Endothelial cell of umbilical vein (primary cell): Measurements from ENCODE around the gene AXDND1. TPM values are rescaled to one million over a fixed set of nuclear protein-coding genes. Genes with fewer than 3 reads are reported as not detected.

ENCODE experiments used
- BruUV-seq: library from RNA; stranded (reverse); fragments of 400-500 nt; replicated peaks from 2 replicates; lab custom pipeline; 2021; lab: Mats Ljungman, UMichigan
- CTCF ChIA-PET: fragments of 300-600, 350-600 bp; sonication (Branson Sonifier 250); formaldehyde crosslinking; loops from one replicate; lab custom pipeline; 2021; ENCODE audit warnings: antibody characterized with exemption, inconsistent platforms; lab: Charles Lee
- POLR2A ChIA-PET: fragments of 300-600, 350-600 bp; sonication (Branson Sonifier 250); formaldehyde crosslinking; loops from one replicate; lab custom pipeline; 2021; ENCODE audit warnings: antibody characterized with exemption, inconsistent platforms; lab: Charles Lee
- DNase-seq: peaks from one replicate; pipeline ENCODE4 v3.0.0-alpha.2; 2011; ENCODE audit warnings: low read depth, low spot score
- FAIRE-seq: peaks from 2 replicates; lab custom pipeline; 2011; peaks lifted over from hg19 to GRCh38; lab: Jason Lieb, UNC
- H2AFZ ChIP-seq: 2 replicates; pipeline ENCODE4 v1.6.0; 2012; ENCODE audit warnings: low read depth, low read length, control low read depth, inconsistent platforms
- H3K27ac ChIP-seq: 2 replicates; pipeline ENCODE4 v1.5.1; 2011; ENCODE audit warnings: low read depth, mild to moderate bottlenecking, control low read depth, low read length, moderate library complexity; ENCODE audit not compliant: insufficient read depth
- H3K27me3 ChIP-seq, 2 experiments: 2 replicates each; pipeline versions ENCODE4 v1.6.0 to v1.6.1; 2011; ENCODE audit warnings: low read length in 2 of 2, mixed read lengths in 1 of 2; ENCODE audit not compliant: control insufficient read depth in 2 of 2, insufficient read depth in 2 of 2
- H3K36me3 ChIP-seq, 2 experiments: 2 replicates in 1 of 2; 3 replicates in 1 of 2; pipeline ENCODE4 v1.5.1; 2011; ENCODE audit warnings: low read length in 2 of 2, mild to moderate bottlenecking in 1 of 2, moderate library complexity in 1 of 2; ENCODE audit not compliant: control insufficient read depth in 2 of 2, insufficient read depth in 2 of 2; ENCODE audit errors: extremely low read depth in 1 of 2
- H3K4me1 ChIP-seq: 3 replicates; pipeline ENCODE4 v1.5.1; 2011; ENCODE audit warnings: mild to moderate bottlenecking, low read length; ENCODE audit not compliant: control insufficient read depth, insufficient read depth; ENCODE audit errors: extremely low read depth
- H3K4me2 ChIP-seq: 2 replicates; pipeline ENCODE4 v1.6.1; 2011; ENCODE audit warnings: low read length, control low read depth, mixed read lengths; ENCODE audit not compliant: insufficient read depth
- H3K4me3 ChIP-seq, 3 experiments: fragments of 200-600 bp in 1 of 3; sonication (generic), shearing (Covaris generic) in 1 of 3; replicated peaks in 1 of 3; 2 replicates each; pipeline ENCODE4 v1.5.1; 2011 to 2016; ENCODE audit warnings: control low read depth in 3 of 3, low read length in 3 of 3, mild to moderate bottlenecking in 2 of 3, inconsistent platforms in 1 of 3, low read depth in 1 of 3, moderate library complexity in 1 of 3; ENCODE audit not compliant: insufficient read depth in 1 of 3
- H3K79me2 ChIP-seq: 2 replicates; pipeline ENCODE4 v1.6.0; 2012; ENCODE audit warnings: low read length, inconsistent platforms; ENCODE audit not compliant: control insufficient read depth, insufficient read depth
- H3K9ac ChIP-seq: replicated peaks from 2 replicates; pipeline ENCODE3; 2011; ENCODE audit warnings: low read length, control low read depth; ENCODE audit not compliant: insufficient read depth; ENCODE audit errors: extremely low read depth
- H3K9me1 ChIP-seq: replicated peaks from 3 replicates; pipeline ENCODE4 v1.6.0; 2011; ENCODE audit warnings: mild to moderate bottlenecking, low read length; ENCODE audit not compliant: control insufficient read depth, insufficient read depth; ENCODE audit errors: extremely low read depth
- H3K9me3 ChIP-seq: replicated peaks from 2 replicates; pipeline ENCODE4 v1.5.1; 2012; ENCODE audit warnings: low read length, inconsistent platforms; ENCODE audit not compliant: control insufficient read depth, insufficient read depth
- H4K20me1 ChIP-seq: replicated peaks from 2 replicates; pipeline ENCODE3; 2011; ENCODE audit warnings: mild to moderate bottlenecking, low read length; ENCODE audit not compliant: control insufficient read depth, insufficient read depth; ENCODE audit errors: extremely low read depth
- EZH2 ChIP-seq: IDR thresholded peaks from 2 replicates; pipeline ENCODE4 v1.6.1; 2012; ENCODE audit warnings: borderline replicate concordance, low read depth, mild to moderate bottlenecking, moderate library complexity, low read length, inconsistent platforms; ENCODE audit not compliant: severe bottlenecking
- FOS ChIP-seq: IDR thresholded peaks from 2 replicates; pipeline ENCODE4 v1.6.1; 2011; ENCODE audit warnings: mild to moderate bottlenecking, low read length, moderate library complexity, borderline replicate concordance; ENCODE audit not compliant: insufficient read depth
- GATA2 ChIP-seq: IDR thresholded peaks from 2 replicates; pipeline ENCODE4 v1.7.0; 2011; ENCODE audit warnings: low read depth, mild to moderate bottlenecking, moderate library complexity, mixed read lengths, low read length; ENCODE audit not compliant: insufficient read length, insufficient read depth
- JUN ChIP-seq: IDR thresholded peaks from 2 replicates; pipeline ENCODE4 v1.6.1; 2011; ENCODE audit warnings: borderline replicate concordance, low read depth; ENCODE audit not compliant: insufficient read length, insufficient read depth
- MYC ChIP-seq: IDR thresholded peaks from one replicate; pipeline ENCODE4 v1.6.1; 2011; ENCODE audit warnings: mild to moderate bottlenecking, low read depth, low read length
- POLR2A ChIP-seq: IDR thresholded peaks from 2 replicates; pipeline ENCODE4 v1.6.1; 2012; ENCODE audit warnings: low read depth, mild to moderate bottlenecking, control low read depth, low read length
- POLR2AphosphoS5 ChIP-seq: IDR thresholded peaks from 2 replicates; pipeline ENCODE4 v1.6.1; 2012; ENCODE audit warnings: low read depth, mild to moderate bottlenecking, control low read depth, low read length, moderate library complexity; ENCODE audit not compliant: insufficient read depth
- dilution Hi-C: fragments of 300-500 bp; cut with MboI; formaldehyde crosslinking; loops from one replicate; pipeline ENCODE4 v1.15.0; 2019; ENCODE audit warnings: low sequenced_read_pairs; ENCODE audit not compliant: extremely low pct_ligation_motif_present
- intact Hi-C: fragments of 100-400 bp; cut with micrococcal nuclease; formaldehyde crosslinking; loops from one replicate; pipeline ENCODE4 v1.10.0; 2022
- polyA plus RNA-seq, 4 experiments: library from polyadenylated mRNA; depleted of rRNA in 3 of 4; stranded (reverse) in 3 of 4; unstranded in 1 of 4; fragments of >200 nt; gene quantifications; 2 replicates each; pipeline versions ENCODE4 v1.2.1 to v1.2.3, GENCODE V29; 2011 to 2012; ENCODE audit warnings: missing spikeins in 1 of 4
- total RNA-seq: library from RNA; stranded (reverse); gene quantifications from 2 replicates; pipeline ENCODE4 v1.2.3, GENCODE V29; 2021
- TF ChIP-seq, protein P1 (sequence below): IDR thresholded peaks from 2 replicates; pipeline ENCODE4 v1.6.1; 2011; ENCODE audit not compliant: insufficient read depth, insufficient read length
- TF ChIP-seq, protein P2 (sequence below), 2 donors: IDR thresholded peaks; 1 replicate in 1 of 2; 2 replicates in 1 of 2; pipeline ENCODE4 v1.5.1; 2011; ENCODE audit warnings: low read length in 2 of 2, mild to moderate bottlenecking in 2 of 2, moderate library complexity in 2 of 2, control low read depth in 1 of 2, inconsistent platforms in 1 of 2, low read depth in 1 of 2; ENCODE audit not compliant: insufficient read depth in 1 of 2; ENCODE audit errors: extremely low read depth in 1 of 2

The AXDND1 gene
- total and polyA plus RNA-seq, 2 donors (not counting 3 experiments of a cell fraction or from before 2014, with no cell fraction given) = 0.17 TPM; not detected in 1

- DNase-seq (no peak), FAIRE-seq (no peak)
- Histone ChIP-seq H3K79me2 (no peaks in the 10 kb centered on the region), H3K4me3 (no peak overlapping the region), H3K9me3 (no peaks in the 10 kb centered on the region), H3K4me2 (no peak overlapping the region), H3K9me1 (no peaks in the 10 kb centered on the region), H3K27me3 (peaks cover 12 to 25% of the 10 kb centered on the region in 2 experiments), H3K36me3 (no peaks in the 10 kb centered on the region), H3K4me1 (no peaks in the 10 kb centered on the region), H4K20me1 (no peaks in the 10 kb centered on the region), H3K27ac (no peak overlapping the region), H2AFZ (no peak overlapping the region), H3K9ac (no peak overlapping the region)
- no TSS peak for BruUV-seq
- CTCF ChIA-PET = no interaction called here
- dilution Hi-C loops (no loop called here), intact Hi-C loops (no loop called here)
- TF ChIP-seq EZH2 (no peak), POLR2AphosphoS5 (no peak), FOS (no peak), JUN (no peak), GATA2 (no peak), POLR2A (no peak), MYC (no peak)
- TF ChIP-seq, protein P1, sequence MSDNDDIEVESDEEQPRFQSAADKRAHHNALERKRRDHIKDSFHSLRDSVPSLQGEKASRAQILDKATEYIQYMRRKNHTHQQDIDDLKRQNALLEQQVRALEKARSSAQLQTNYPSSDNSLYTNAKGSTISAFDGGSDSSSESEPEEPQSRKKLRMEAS = no peak
- TF ChIP-seq, protein P2, sequence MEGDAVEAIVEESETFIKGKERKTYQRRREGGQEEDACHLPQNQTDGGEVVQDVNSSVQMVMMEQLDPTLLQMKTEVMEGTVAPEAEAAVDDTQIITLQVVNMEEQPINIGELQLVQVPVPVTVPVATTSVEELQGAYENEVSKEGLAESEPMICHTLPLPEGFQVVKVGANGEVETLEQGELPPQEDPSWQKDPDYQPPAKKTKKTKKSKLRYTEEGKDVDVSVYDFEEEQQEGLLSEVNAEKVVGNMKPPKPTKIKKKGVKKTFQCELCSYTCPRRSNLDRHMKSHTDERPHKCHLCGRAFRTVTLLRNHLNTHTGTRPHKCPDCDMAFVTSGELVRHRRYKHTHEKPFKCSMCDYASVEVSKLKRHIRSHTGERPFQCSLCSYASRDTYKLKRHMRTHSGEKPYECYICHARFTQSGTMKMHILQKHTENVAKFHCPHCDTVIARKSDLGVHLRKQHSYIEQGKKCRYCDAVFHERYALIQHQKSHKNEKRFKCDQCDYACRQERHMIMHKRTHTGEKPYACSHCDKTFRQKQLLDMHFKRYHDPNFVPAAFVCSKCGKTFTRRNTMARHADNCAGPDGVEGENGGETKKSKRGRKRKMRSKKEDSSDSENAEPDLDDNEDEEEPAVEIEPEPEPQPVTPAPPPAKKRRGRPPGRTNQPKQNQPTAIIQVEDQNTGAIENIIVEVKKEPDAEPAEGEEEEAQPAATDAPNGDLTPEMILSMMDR (IDR thresholded peaks at IDR 0.05; ENCODE audit: extremely low read depth in 1 of 2, insufficient read depth in 1 of 2, low read depth in 1 of 2, low read length in 2 of 2) = no peak
- POLR2A ChIA-PET = no interaction called here
Measured at GRCh38 chr1:179583771-179584320, 218.1 kb downstream of the AXDND1 start.
